Esophagus muscularis mucosa (tissue), 4 donors: ENCODE data around the gene EPHA6.

ENCODE experiments used
- CTCF ChIP-seq, 3 experiments: fragments of 200-600 bp in 2 of 3; fragments of 450-650 bp in 1 of 3; sonication (generic) in 2 of 3; IDR thresholded peaks; one replicate each; pipeline ENCODE4 v1.5.1; 2017 to 2019; ENCODE audit warnings: antibody characterized with exemption in 3 of 3, mild to moderate bottlenecking in 2 of 3, moderate library complexity in 1 of 3
- EP300 ChIP-seq: sonication (generic); formaldehyde crosslinking; IDR thresholded peaks from one replicate; pipeline ENCODE4 v1.6.1; 2017; ENCODE audit warnings: antibody characterized with exemption
- POLR2A ChIP-seq: fragments of 450-650 bp; IDR thresholded peaks from one replicate; pipeline ENCODE4 v1.6.1; 2017; ENCODE audit warnings: antibody characterized with exemption, moderate library complexity, mild to moderate bottlenecking, low read depth
- POLR2AphosphoS5 ChIP-seq, 2 donors: sonication (generic); formaldehyde crosslinking; IDR thresholded peaks; one replicate each; pipeline ENCODE4 v1.6.1; 2017; ENCODE audit warnings: antibody characterized with exemption in 2 of 2

GRCh38 chr3:97689111-97689510 lies 874.7 kb downstream of the EPHA6 start:
- TF ChIP-seq POLR2A = no peak
- no peak for TF ChIP-seq CTCF (IDR thresholded peaks at IDR 0.05)
- no peak for TF ChIP-seq POLR2AphosphoS5 (IDR thresholded peaks at IDR 0.05)
- TF ChIP-seq EP300 = no peak
